ENCODE measurements around the gene IRAK1.

DNA sequence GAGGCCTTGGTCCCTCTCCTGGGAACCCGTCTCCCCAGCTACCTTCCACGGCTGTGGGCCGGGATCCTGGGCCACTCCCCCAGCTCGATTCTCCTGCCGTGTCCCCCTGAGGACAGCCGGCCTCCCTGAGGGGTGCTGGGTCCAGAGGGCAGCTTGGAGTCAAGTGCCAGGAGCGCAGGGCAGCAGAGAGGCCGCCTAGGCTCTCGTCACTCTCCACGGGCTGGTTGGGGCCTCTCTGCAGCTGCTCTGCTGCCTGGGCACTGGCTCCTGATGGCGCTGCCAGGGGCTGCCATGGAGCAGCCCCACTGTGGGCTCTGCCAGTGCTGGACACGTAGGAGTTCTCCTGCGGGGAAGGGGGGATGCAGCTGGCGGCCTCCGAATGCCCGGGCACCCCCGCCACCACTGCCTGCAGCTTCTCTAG lies 6.7 kb downstream of the IRAK1 start:
- TF ChIP-seq ZNF274 (IDR thresholded peaks at IDR 0.05; ENCODE audit: low read depth, low read length) (no peak), YY1 (IDR thresholded peaks at IDR 0.05; ENCODE audit: insufficient read depth, insufficient read length) (no peak), SUZ12 (IDR thresholded peaks at IDR 0.05; ENCODE audit: extremely low read depth, insufficient read depth, insufficient read length) (no peak)
